GM18858 (cell line): ENCODE data around the gene IMPA2.
A peak's percentile ranks its signal among the peaks of the same experiment; 100 is the strongest.
"Not testable (repeated sequence)": the region's sequence is repeated elsewhere in the genome, so short reads cannot be mapped to it uniquely, and the experiment has no call there.

ENCODE experiments used
- ATAC-seq: cut with Tn5 transposase; IDR thresholded peaks from one replicate; pipeline ENCODE4 v1.9.1; 2021; ENCODE audit not compliant: unreplicated experiment

Gene IMPA2

DNA sequence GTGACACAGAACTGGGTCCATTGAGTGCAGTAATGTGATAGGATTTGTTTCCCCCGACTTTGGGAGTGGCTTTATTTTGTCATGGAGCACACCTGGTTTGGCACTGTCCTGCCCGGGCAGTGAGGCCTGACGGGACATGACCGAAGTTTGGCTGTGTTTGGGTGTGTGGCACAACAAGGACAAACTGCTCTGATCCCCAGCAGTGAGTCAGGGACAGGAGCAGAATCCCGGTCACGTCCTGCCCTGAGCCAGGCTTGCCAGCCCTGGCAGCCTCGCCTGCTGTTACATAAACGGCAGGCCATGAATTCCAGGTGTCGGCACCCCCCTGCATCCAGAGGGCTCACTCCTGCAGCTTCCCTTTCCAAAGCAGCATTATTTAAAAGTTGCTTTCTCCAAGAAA is 45.7 kb downstream of the IMPA2 start:
- ATAC-seq, result no peak

DNA sequence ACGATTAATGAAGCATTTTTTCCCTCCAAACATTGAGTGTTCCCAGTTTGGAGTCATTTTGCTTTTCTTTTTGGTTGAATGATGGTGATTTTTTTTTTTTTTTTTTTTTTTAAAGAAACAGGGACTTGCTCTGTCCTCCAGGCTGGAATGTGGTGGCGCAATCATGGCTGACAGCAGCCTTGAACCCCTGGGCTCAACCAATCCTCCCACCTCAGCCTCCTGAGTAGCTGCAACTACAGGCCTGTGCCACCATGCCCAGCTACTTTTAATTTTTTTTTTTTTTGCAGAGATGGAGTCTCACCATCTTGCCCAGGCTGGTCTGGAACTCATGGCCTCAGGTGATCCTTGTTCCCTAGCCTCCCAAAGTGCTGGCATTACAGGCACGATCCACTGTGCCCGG is 46.2 kb downstream of the IMPA2 start:
- no peak for ATAC-seq

DNA sequence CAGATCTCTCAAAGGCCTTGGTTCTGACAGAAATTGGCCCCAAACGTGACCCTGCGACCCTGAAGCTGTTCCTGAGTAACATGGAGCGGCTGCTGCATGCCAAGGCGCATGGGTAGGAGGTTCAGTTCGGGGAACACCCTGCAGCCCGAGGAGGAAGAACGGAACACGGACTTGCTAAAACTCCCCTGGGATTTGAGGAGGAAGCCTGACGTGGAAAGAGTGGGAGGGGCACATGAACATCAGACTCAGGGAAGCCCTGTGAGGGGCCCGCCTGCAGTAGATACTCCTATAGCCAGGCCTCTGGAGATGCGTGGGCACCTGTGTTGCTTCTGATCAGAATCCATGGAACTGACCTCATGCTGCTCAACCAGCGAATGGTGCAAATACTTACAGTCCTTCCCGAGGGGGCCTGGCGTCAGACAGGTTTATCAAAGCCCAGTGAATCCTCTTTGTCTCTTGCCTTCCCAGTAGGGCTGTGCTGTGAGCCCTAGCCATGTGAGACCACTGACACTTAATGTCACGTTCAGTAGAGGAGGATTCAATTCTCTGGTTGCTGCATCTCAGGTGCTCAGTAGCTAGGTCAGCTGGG is 46.8 kb downstream of the IMPA2 start:
- ATAC-seq, result no peak

DNA sequence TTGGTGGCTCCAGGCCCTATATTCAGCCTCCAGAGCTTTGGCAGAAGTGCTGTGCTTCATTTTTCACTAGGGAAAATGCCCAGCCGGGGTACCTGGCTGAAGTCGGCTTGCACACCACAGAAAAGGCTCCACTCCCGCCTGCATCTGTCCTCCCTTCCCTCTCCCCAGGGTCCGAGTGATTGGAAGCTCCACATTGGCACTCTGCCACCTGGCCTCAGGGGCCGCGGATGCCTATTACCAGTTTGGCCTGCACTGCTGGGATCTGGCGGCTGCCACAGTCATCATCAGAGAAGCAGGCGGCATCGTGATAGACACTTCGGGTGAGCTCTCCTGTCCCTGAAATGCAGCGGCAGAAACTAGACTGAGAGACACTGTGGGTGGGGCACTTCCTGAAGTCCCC is 47.4 kb downstream of the IMPA2 start:
- ATAC-seq, result no peak

DNA sequence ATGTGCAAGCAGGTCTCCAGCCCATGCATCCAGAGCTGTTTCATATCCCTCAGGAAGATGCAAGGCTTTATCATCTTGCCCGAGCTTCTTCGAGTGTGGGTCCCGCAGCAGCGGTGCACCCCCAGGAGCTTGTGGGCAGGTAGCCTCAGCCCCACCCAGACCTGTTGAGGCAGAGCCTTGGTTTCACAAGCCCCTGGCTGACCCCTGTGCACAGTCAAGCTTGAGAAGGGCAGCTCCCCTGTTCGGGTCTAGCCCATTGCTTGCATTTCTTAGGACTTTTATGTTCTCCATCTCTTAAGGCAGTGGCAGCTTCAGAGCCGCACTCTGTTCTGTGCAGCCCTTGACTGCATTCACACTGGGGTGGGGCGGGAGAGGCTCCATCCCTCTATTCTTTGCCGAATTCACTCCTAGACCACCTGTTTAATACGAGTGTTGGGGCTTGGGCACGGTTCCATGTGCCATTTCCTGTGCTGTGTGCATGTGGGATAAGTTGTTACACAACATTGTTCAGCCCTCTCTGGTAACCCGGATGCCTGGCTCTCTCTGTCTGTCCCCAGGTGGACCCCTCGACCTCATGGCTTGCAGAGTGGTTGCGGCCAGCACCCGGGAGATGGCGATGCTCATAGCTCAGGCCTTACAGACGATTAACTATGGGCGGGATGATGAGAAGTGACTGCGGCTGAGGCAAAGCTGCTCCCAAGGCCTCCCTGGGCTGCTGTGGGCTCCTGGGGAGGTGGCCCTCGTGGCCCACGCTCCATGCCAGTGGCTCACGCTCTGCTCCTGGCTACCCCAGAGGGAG is 48.7 kb downstream of the IMPA2 start:
- no peak for ATAC-seq

DNA sequence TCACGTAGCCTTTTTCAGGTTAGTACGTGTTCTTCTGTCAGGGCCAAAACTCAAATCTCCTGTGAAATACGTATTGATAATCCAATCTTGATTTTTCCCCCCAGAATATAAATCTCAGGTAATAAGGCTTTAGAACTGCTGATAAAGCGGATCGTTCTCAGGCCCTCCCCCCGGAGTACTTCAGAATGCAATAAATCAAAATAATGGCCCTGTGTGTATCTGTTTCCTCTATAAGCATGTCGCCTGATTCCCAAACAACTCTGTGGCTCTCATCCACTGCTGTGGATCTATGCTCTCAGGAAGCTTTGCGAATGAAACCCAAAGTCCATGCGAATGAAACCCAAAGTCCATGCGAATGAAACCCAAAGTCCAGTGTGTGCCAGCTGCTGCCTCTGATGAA is 49.4 kb downstream of the IMPA2 start:
- no peak for ATAC-seq

DNA sequence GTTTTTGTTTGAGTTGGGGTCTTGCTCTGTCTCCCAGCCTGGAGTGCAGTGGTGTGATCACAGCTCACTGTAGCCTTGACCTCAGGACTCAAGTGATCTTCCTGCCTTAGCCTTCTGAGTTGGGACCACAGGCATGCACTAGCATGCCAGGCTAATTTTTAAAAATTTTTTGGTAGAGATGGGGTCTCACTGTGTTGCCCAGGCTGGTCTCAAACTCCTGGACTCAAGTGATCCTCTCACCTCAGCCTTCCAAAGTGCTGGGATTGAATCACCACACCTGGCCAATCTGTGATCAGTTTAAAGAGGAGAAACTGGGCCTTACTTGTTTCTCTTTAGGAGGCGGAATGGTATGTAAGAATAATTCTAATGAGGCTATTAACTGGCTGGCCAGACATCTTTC is 49.9 kb downstream of the IMPA2 start:
- no peak for ATAC-seq

DNA sequence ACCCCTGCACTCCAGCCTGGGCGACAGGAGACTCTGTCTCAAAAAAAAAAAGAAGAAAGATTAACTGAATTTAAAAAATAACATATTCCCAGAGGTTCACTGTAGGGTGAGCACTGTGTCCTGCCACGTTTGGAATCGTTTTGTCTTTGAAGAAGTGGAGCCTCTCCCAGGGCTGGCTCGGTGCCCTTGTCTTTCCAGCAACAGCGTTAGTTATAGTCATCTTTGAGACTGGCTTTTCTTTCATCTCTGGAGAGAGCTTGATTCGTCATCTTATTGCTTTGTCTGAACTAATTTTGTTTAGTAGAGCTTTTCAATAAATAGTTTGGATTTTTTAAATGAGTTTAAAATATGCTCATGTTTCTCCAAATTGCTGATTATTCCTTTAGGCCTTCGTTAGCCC is 50.5 kb downstream of the IMPA2 start:
- no peak for ATAC-seq

DNA sequence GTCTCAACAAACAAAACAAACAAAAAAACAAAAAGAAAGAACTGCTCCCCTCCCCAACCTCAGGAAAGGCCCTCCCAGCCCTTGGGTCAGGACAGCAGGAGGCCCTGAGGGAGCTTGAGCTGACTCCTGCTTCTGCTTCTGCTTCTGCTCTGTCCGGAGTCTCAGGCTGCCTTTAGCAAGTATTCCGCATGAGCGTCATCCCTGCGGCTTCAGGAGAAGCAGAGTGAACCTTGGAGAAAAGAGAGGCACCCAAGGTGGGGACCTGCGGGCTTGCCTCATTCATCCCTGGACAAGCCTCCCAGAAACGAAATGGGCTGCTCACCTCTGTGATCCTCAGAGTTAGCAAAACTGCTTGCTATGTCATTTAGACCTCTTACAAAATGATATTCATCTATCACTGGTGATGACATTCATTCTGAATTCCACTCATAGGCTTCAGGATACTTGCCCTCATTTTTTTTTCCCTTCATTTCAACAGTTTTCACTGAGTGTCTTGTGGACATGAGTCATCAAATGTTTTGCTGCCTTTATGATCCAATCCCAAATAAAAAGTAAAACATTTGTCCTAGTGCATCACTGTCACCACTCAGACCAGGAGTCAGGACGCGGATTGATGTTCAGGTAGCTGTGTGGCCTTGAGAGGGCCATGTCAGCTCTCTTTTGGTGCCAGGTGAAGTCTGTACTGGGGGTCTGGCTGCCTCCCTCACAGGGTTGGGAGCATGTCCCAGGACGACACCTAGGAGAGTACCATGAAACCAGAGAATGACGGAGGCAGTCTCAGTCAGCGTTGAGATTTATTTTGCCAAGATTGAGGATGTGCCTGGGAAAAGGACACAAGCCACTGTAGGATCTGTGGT is 51.7 kb downstream of the IMPA2 start:
- no peak for ATAC-seq

DNA sequence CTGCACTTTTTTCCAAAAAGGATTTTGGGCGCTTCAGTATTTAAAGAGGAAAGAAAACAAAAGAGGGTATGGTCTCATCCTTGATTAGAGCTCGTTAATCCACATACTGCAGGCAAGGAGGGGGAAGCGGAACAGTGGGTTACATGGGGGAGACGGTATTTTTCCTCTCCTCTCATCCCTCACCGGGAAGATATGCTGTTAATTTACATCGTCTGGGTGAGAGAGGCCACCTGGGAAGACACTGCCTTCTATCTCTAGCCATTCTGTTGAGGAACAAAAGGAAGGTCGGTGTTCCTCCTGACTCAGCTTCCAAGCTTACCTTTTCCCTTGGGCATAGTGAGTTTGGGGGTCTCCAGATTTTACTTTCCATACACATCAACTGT is 52.3 kb downstream of the IMPA2 start:
- ATAC-seq, result no peak

DNA sequence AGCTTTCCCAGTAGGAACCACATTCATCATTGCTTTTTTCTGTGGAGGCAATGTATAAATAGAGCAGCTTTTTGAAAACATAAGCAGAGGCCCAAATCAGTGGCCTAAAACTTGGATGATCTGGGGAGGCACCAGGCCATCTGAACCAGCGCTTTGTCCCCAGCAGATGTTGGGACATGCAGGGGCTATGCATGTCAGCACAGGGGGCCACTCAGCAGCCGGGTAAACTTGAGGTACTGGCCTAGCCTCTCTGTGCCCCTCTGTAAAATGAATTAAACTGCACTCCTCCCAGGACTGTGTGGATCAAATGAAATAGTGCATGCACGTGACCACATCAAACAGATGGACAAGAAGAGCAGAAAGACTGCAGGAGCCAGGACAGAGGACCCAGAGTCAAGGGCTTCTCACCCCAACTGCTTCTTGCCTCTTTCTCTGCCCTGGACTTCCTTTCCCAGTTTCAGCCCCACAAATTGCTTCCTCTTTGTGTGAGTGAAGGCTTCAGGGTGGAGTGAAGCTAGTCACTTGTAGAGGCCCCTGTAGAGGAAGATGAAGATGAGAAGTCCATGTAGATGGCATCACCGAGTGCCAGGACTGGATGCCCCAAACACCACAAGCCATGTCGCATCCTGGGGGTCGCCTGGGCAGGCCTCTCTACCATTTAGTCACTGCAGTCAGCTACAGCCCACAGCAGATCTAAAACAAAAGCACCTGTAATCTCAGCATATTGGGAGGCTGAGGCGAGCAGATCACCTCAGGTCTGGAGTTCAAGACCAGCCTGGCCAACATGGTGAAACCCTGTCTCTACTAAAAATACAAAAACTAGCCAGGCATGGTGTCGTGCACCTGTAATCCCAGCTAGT is 53.2 kb downstream of the IMPA2 start:
- ATAC-seq, result no peak

DNA sequence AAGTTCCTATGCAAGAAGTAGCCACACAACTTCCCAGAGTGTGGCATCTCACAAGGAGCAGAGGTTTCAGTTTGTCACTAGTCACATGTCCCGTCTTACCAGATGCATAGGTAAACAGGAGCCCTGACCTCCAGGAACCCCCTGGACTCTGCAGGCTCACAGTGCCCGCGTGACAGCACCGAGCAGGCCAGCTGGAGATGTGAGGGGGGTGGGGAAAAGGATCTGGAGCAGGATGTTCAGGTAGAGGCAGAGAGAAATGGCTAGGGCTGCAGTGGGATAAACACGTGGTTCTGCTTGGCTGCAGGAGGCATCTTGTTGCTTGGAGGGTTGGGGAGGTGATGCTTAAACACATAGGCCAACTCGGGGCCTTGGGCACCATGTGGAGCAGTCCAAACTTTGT is 54.2 kb downstream of the IMPA2 start:
- no peak for ATAC-seq

DNA sequence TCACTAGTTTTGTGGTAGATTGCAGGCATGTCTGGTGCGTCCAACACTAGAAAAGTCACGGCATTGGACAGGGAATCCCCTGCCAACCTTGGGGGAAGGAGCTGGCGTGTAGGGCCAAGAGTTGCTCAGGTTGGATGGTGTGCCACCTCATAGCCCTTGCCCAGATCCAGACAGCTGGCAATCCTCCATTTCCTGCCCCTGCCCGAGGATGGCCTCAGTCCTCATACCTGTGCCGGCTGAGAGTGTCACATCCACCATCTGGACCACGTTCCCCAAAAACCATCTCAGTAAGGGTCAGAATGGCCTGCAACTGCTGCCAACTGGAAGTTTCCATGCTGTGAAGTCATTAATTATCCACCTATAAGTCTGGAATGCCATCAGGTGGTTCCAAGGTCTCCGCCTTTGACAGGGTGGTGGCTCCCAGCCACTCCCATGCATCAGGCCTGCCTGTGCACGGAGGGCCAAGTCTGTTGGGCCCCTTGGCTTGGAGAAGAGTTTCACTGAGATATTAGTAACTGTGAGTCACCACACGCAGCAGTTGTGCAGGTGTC is 55.0 kb downstream of the IMPA2 start:
- no peak for ATAC-seq

DNA sequence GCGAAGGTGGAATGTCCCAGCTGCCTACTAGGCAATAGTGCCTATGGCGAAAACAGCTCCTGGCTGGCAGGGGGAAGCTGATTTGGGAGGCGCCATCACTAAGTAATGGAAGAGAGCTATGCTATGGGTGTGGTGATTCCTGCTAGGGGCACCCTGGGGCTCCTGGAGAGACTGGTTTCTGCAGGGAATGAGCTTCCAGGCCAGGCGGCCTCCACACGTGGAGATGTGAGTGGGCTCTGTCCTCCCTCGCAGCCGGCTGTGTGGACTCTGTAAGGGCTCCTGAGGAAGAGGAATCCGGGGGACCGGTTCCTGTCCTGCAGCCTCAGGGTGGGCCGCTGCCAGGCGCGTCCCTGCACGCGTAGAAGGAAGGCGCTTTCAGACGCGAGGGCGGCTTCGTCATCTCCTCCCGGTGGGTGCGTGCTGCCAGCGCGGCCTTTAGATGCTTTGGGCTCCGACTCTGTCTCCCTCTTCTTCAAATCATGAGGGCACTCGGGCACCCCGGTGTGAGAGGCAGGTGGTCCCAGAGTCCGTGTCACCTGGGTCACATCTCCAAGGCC is 56.9 kb downstream of the IMPA2 start:
- no peak for ATAC-seq

DNA sequence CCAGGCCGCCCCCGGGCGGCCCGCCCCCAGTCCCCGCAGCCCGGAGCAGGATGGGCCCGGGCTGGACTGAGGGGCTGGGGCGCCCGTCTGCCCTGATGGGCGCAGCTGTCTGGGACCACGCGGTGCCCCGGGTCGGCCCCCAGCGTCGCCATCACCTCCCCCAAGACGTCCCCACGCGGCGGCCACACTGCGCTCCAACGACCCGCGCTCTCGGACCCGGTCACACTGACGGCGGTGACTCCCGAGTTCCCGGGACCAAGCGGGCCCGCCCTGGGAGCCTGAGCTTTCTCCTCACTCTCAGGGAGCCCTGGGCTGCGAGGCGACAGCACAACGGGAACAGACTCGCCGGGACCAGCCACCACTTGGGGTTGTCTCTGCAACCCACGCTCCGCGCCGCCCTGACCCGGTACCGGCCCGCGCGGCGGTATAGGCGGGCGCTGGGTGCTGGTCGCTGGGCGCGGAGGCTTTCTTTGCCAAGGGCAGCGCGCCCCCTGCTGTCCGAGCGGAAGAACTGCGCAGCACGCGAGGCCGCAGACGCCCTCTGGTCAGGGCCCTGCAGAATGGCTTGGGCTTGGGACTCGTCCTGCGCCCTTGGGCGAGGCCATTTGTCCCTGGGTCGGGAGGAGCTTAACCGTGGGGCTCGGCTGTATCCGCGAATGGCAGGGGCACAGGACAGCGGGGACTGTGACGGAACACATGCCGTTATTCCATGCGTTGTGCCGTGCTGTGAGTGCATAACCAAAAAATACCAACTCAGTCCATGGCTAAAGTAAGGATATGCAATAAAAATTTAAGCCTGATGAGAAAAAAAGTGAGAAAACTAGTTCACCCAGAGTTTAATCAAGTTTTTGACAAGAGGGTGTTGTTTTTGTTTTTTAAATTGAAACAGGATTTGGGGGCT is 57.6 kb downstream of the IMPA2 start:
- peak; percentile 70 for ATAC-seq

DNA sequence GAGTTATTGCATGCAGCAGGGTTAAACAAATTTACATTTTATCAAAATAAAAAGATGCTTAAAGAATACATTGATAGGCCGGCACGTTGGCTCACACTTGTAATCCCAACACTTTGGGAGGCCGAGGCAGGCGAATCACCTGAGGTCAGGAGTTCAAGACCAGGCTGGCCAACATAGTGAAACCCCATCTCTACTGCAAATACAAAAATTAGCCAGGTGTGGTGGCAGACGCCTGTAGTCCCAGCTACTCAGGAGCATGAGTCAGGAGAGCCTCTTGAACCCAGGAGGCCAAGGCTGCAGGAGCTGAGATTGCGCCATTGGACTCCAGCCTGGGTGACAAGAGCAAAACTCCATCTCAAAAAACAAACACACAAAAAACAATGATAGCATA is 58.2 kb downstream of the IMPA2 start:
- ATAC-seq, result not testable (repeated sequence)

DNA sequence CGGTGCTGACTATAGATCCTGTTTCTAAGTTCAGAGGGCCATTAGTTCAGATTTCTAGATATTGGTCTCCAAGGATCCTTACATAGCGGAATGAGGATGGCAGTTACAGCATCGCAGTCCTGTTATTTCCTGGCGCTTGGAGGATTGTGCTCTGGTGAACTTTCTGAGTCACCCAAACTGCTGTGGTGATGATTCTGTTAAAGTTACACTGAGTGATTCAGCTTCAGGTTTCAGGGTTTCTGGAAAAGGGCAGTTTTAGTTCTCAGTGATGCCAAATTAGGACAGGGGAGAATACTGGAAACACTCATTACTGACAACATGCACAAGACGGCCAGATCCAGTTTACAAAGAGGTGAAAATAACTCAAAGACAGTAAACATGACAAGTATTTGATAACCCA is 60.3 kb downstream of the IMPA2 start:
- no peak for ATAC-seq

DNA sequence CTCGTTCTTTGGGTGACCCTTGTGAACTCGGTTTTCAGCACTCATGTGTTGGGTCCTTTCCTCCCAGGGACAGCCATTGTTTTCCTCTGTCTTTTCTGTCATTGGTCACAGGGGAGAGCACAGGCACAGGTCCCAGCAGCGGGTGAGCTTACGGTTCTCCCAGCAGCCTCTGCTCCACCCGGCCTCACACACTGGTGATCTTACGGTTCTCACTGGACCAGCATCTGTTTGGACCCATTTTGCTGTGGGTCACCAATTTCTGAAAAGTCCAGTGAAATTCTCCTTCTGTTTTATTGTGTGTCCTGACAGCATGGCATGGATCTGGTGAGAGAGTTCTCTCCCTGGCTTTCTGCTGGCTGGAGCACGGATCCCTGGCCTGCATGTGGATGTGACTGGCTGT is 62.5 kb downstream of the IMPA2 start:
- ATAC-seq, result no peak

DNA sequence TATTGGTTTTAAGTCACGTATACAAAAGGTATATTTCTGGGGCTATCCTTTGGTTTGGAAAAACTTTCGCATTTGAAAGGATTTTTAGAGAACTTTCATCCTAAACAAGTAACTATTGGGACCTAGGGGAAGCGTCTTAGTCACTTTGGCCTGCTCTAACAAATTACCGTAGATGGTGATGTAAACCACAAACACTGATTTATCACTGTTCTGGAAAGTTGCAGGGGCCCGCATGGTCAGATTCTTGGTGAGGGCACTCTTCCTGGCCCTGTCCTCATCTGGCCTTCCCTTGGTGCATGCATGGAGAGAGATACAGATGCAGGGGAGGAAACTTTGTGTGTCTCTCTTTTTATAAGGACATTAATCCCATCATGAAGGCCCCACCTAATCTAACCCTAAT is 63.3 kb downstream of the IMPA2 start:
- ATAC-seq, result no peak
